Common myeloid progenitor, CD34-positive (primary cell): ENCODE results near the gene ZNF669.
"Not testable (repeated sequence)": the region's sequence is repeated elsewhere in the genome, so short reads cannot be mapped to it uniquely, and the experiment has no call there.

Source experiments
- CTCF ChIA-PET: fragments of 350-600 bp; sonication (Branson Sonifier 250); formaldehyde crosslinking; loops from one replicate; lab custom pipeline; 2021; ENCODE audit warnings: antibody characterized with exemption; lab: Charles Lee
- POLR2A ChIA-PET: fragments of 350-600 bp; sonication (Branson Sonifier 250); formaldehyde crosslinking; loops from one replicate; lab custom pipeline; 2021; ENCODE audit warnings: antibody characterized with exemption; lab: Charles Lee
- DNase-seq, 3 donors: peaks; one replicate each; pipeline versions ENCODE4 v3.0.0 to v3.0.0-alpha.2; 2013
- H3K27ac ChIP-seq, 2 experiments: 1 replicate in 1 of 2; 2 replicates in 1 of 2; pipeline ENCODE4 v1.7.0; 2013; ENCODE audit warnings: inconsistent platforms in 2 of 2, low read length in 2 of 2, mild to moderate bottlenecking in 2 of 2, low read depth in 1 of 2, moderate library complexity in 1 of 2; ENCODE audit not compliant: severe bottlenecking in 2 of 2, insufficient read depth in 1 of 2, poor library complexity in 1 of 2
- H3K27me3 ChIP-seq, 5 experiments: replicated peaks in 2 of 5; 1 replicate in 3 of 5; 2 replicates in 2 of 5; pipeline versions ENCODE4 v1.6.1 to v1.7.0; 2013; ENCODE audit warnings: low read length in 4 of 5, mild to moderate bottlenecking in 2 of 5, moderate library complexity in 2 of 5, inconsistent platforms in 1 of 5; ENCODE audit not compliant: insufficient read depth in 5 of 5, control insufficient read depth in 4 of 5
- H3K36me3 ChIP-seq, 4 experiments: 1 replicate in 2 of 4; 2 replicates in 2 of 4; pipeline versions ENCODE4 v1.6.1 to v1.7.0; 2013; ENCODE audit warnings: low read length in 3 of 4, control low read depth in 1 of 4, mild to moderate bottlenecking in 1 of 4; ENCODE audit not compliant: control insufficient read depth in 4 of 4, insufficient read depth in 4 of 4
- H3K4me1 ChIP-seq, 4 experiments: 1 replicate in 3 of 4; 2 replicates in 1 of 4; pipeline versions ENCODE4 v1.6.1 to v1.7.1; 2013; ENCODE audit warnings: low read length in 3 of 4, mild to moderate bottlenecking in 3 of 4, control low read depth in 1 of 4, inconsistent platforms in 1 of 4, moderate library complexity in 1 of 4; ENCODE audit not compliant: control insufficient read depth in 4 of 4, insufficient read depth in 4 of 4; ENCODE audit errors: control extremely low read depth in 1 of 4
- H3K4me3 ChIP-seq, 7 experiments: 1 replicate in 4 of 7; 2 replicates in 3 of 7; pipeline versions ENCODE4 v1.5.1 to v1.7.0; 2013; ENCODE audit warnings: mild to moderate bottlenecking in 7 of 7, low read length in 6 of 7, moderate library complexity in 6 of 7, inconsistent platforms in 2 of 7, low read depth in 2 of 7, control low read depth in 1 of 7; ENCODE audit not compliant: insufficient read depth in 4 of 7, control insufficient read depth in 1 of 7; ENCODE audit errors: extremely low read depth in 1 of 7
- H3K9me3 ChIP-seq, 5 experiments: 1 replicate in 4 of 5; 2 replicates in 1 of 5; pipeline versions ENCODE4 v1.6.1 to v1.7.1; 2013; ENCODE audit warnings: low read length in 4 of 5, mild to moderate bottlenecking in 2 of 5, inconsistent platforms in 1 of 5, low read depth in 1 of 5, moderate library complexity in 1 of 5; ENCODE audit not compliant: control insufficient read depth in 4 of 5, insufficient read depth in 2 of 5; ENCODE audit errors: control extremely low read depth in 1 of 5
- WGBS: methylation state at CpG from one replicate; pipeline ENCODE4 v1.1.5; 2013; ENCODE audit not compliant: insufficient coverage; 5-methylcytosine and 5-hydroxymethylcytosine counted together

Gene ZNF669

GRCh38 chr1:247127519-247128282, 23.5 kb upstream of the ZNF669 start:
- CTCF ChIA-PET, POLR2A ChIA-PET, H3K4me1 ChIP-seq, H3K27me3 ChIP-seq: not testable (repeated sequence)
- Histone ChIP-seq H3K27ac (peak overlapping the region in 1 of 2 experiments; percentile 61), H3K4me3 (peak overlapping the region in 6 of 7 experiments; percentile 36 to 68 (median 57)), H3K36me3 (peaks cover 6 to 28% (median 13%) of the 10 kb centered on the region in 4 experiments), H3K9me3 (peaks cover 0 to 24% (median 21%) of the 10 kb centered on the region in 5 experiments)
- DNase-seq, result peak in 1 of 3 donors; percentile 48
- WGBS, result 0% methylated on average over 7 of the region's 18 CpGs

GRCh38 chr1:247126601-247127000, 22.4 kb upstream of the ZNF669 start:
- peaks cover 2 to 18% (median 13%) of the 10 kb centered on the region in 5 experiments for H3K9me3 ChIP-seq
- H3K36me3 ChIP-seq, result peaks cover 6 to 18% (median 10%) of the 10 kb centered on the region in 4 experiments
- H3K27me3 ChIP-seq, CTCF ChIA-PET, H3K4me1 ChIP-seq, H3K27ac ChIP-seq, DNase-seq, H3K4me3 ChIP-seq, POLR2A ChIA-PET: not testable (repeated sequence)
- no CpG with 5 or more reads among the region's 46 CpGs for WGBS

- H3K4me3 ChIP-seq, H3K27ac ChIP-seq, CTCF ChIA-PET, POLR2A ChIA-PET, H3K27me3 ChIP-seq, H3K4me1 ChIP-seq, DNase-seq: not testable (repeated sequence)
- H3K9me3 ChIP-seq, result peaks cover 2 to 14% (median 9%) of the 10 kb centered on the region in 5 experiments
- peaks cover 6 to 13% (median 8%) of the 10 kb centered on the region in 4 experiments for H3K36me3 ChIP-seq
- no CpG with 5 or more reads among the region's 25 CpGs for WGBS
Measured at GRCh38 chr1:247126166-247126565, 22.0 kb upstream of the ZNF669 start.

GRCh38 chr1:247121382-247121781, 17.2 kb upstream of the ZNF669 start:
- Histone ChIP-seq H3K4me1 (no peaks in the 10 kb centered on the region), H3K9me3 (peaks cover 0 to 3% (median 2%) of the 10 kb centered on the region in 5 experiments), H3K4me3 (no peak overlapping the region), H3K27me3 (no peaks in the 10 kb centered on the region), H3K27ac (no peak overlapping the region), H3K36me3 (no peaks in the 10 kb centered on the region)
- no peak for DNase-seq
- CTCF ChIA-PET, result no interaction called here
- 71% methylated on average over 3 of the region's 6 CpGs for WGBS
- POLR2A ChIA-PET, result no interaction called here

GRCh38 chr1:247120408-247120668, 16.2 kb upstream of the ZNF669 start:
- H3K36me3 ChIP-seq, H3K27me3 ChIP-seq, H3K4me1 ChIP-seq, H3K9me3 ChIP-seq, POLR2A ChIA-PET, H3K27ac ChIP-seq, DNase-seq, H3K4me3 ChIP-seq: not testable (repeated sequence)
- WGBS, result 100% methylated on average over 4 of the region's 4 CpGs
- CTCF ChIA-PET, result interaction anchor here (1.4 kb wide), 1 partner anchor 10 kb away, joined by 4 read pairs; no protein-coding TSS in a partner anchor

- H3K4me3 ChIP-seq, result no peak overlapping the region
- DNase-seq, result no peak
- no peaks in the 10 kb centered on the region for H3K4me1 ChIP-seq
- H3K27me3 ChIP-seq, result peaks cover 0 to 1% (median 0%) of the 10 kb centered on the region in 5 experiments
- no peak overlapping the region for H3K27ac ChIP-seq
- ChIA-PET POLR2A (no interaction called here), CTCF (interaction anchor here (1.1 to 1.4 kb wide), 2 partner anchors 10 to 42 kb away, joined by 3 to 4 read pairs; partner anchors contain the start of gene ZNF670)
- H3K36me3 ChIP-seq, result no peaks in the 10 kb centered on the region
- H3K9me3 ChIP-seq, result peaks cover 0 to 3% (median 2%) of the 10 kb centered on the region in 5 experiments
- 97% methylated on average over 16 of the region's 22 CpGs for WGBS
Measured at GRCh38 chr1:247119600-247120407, 15.6 kb upstream of the ZNF669 start.
